ENCODE measurements around the gene SPOCK1.
"Not testable (repeated sequence)": the region's sequence is repeated elsewhere in the genome, so short reads cannot be mapped to it uniquely, and the experiment has no call there.

The SPOCK1 gene

GRCh38 chr5:137281201-137281600, 217.9 kb downstream of the SPOCK1 start:
- DNase-seq = no peak
- intact Hi-C loops (cut with DNase I) = no loop called here

- intact Hi-C loops (cut with DNase I) = no loop called here
These were observed 218.5 kb downstream of the SPOCK1 start for GRCh38 chr5:137280656-137281055.

GRCh38 chr5:137279521-137280231, 219.4 kb downstream of the SPOCK1 start:
- no peak for DNase-seq
- intact Hi-C loops (cut with DNase I) = no loop called here

More at GRCh38 chr5:137280656-137281055, 218.5 kb downstream of the SPOCK1 start:
- no peak for DNase-seq

GRCh38 chr5:137278476-137278875, 220.7 kb downstream of the SPOCK1 start:
- DNase-seq = no peak
- intact Hi-C loops (cut with DNase I) = no loop called here

GRCh38 chr5:137275083-137275482, 224.0 kb downstream of the SPOCK1 start:
- no peak for DNase-seq
- intact Hi-C loops (cut with DNase I) = no loop called here

- intact Hi-C loops (cut with DNase I) = no loop called here
- DNase-seq = no peak
These were observed 225.6 kb downstream of the SPOCK1 start for GRCh38 chr5:137273511-137273910.

- DNase-seq = no peak
- intact Hi-C loops (cut with DNase I) = no loop called here
These were observed 226.3 kb downstream of the SPOCK1 start for GRCh38 chr5:137272831-137273230.

- intact Hi-C loops (cut with DNase I) = no loop called here
- no peak for DNase-seq
These were observed 229.2 kb downstream of the SPOCK1 start for GRCh38 chr5:137269946-137270345.

- intact Hi-C loops (cut with DNase I) = no loop called here
- no peak for DNase-seq
These were observed 229.9 kb downstream of the SPOCK1 start for GRCh38 chr5:137269274-137269673.

GRCh38 chr5:137268646-137269045, 230.5 kb downstream of the SPOCK1 start:
- no peak for DNase-seq
- intact Hi-C loops (cut with DNase I) = no loop called here

- DNase-seq = no peak
- intact Hi-C loops (cut with DNase I) = no loop called here
These were observed 232.9 kb downstream of the SPOCK1 start for GRCh38 chr5:137266186-137266585.

- DNase-seq = no peak
- intact Hi-C loops (cut with DNase I) = no loop called here
These were observed 233.7 kb downstream of the SPOCK1 start for GRCh38 chr5:137265457-137265856.

GRCh38 chr5:137264573-137264972, 234.6 kb downstream of the SPOCK1 start:
- no peak for DNase-seq
- intact Hi-C loops (cut with DNase I) = no loop called here

GRCh38 chr5:137264041-137264440, 235.1 kb downstream of the SPOCK1 start:
- no peak for DNase-seq
- intact Hi-C loops (cut with DNase I) = no loop called here

GRCh38 chr5:137263371-137264005, 235.6 kb downstream of the SPOCK1 start:
- intact Hi-C loops (cut with DNase I) = no loop called here
- DNase-seq = no peak

- no peak for DNase-seq
- intact Hi-C loops (cut with DNase I) = no loop called here
These were observed 236.3 kb downstream of the SPOCK1 start for GRCh38 chr5:137262818-137263217.

GRCh38 chr5:137260820-137261695, 238.1 kb downstream of the SPOCK1 start:
- no peak for DNase-seq
- intact Hi-C loops (cut with DNase I) = no loop called here

- intact Hi-C loops (cut with DNase I) = not testable (repeated sequence)
These were observed 240.0 kb downstream of the SPOCK1 start for GRCh38 chr5:137259115-137259514.

GRCh38 chr5:137254119-137255090, 244.7 kb downstream of the SPOCK1 start:
- peak in 4 of 10 donors; percentile 17 to 52 (median 30) for DNase-seq
- intact Hi-C loops (cut with DNase I) = no loop called here

More at GRCh38 chr5:137259115-137259514, 240.0 kb downstream of the SPOCK1 start:
- DNase-seq = not testable (repeated sequence)

- intact Hi-C loops (cut with DNase I) = no loop called here
- DNase-seq = no peak
These were observed 246.6 kb downstream of the SPOCK1 start for GRCh38 chr5:137252512-137252911.
